GM23338 (cell line): ENCODE measurements around the gene CDK5R1.

ENCODE experiments used
- CREB1 ChIP-seq: fragments of 250-450 bp; sonication (Bioruptor Pico); IDR thresholded peaks from 2 replicates; pipeline ENCODE4 v1.5.0; 2020; ENCODE audit warnings: low read depth, mild to moderate bottlenecking, moderate library complexity
- CTCF ChIP-seq, 2 experiments: fragments of 200-600 bp in 1 of 2; sonication (generic) in 1 of 2; conservative IDR thresholded peaks; 2 replicates each; pipeline versions ENCODE4 v1.5.1 to v1.6.1; 2016 to 2017; ENCODE audit warnings: antibody characterized with exemption in 2 of 2, low read depth in 2 of 2, mild to moderate bottlenecking in 2 of 2, moderate library complexity in 1 of 2
- ETS1 ChIP-seq: IDR thresholded peaks from 2 replicates; pipeline ENCODE4 v1.6.1; 2016; ENCODE audit warnings: antibody characterized with exemption
- EZH2 ChIP-seq: fragments of 200-600 bp; sonication (generic); IDR thresholded peaks from one replicate; pipeline ENCODE4 v1.8.0; 2017; ENCODE audit warnings: antibody characterized with exemption, mild to moderate bottlenecking, low read depth; ENCODE audit not compliant: unreplicated experiment
- EZH2phosphoT487 ChIP-seq: fragments of 200-600 bp; sonication (generic); IDR thresholded peaks from one replicate; pipeline ENCODE4 v1.8.1; 2018; ENCODE audit warnings: antibody characterized with exemption; ENCODE audit not compliant: unreplicated experiment
- JUNB ChIP-seq: IDR thresholded peaks from one replicate; pipeline ENCODE4 v1.6.1; 2016; ENCODE audit warnings: antibody characterized with exemption; ENCODE audit not compliant: unreplicated experiment
- NANOG ChIP-seq: IDR thresholded peaks from 2 replicates; pipeline ENCODE4 v1.6.1; 2016; ENCODE audit warnings: antibody characterized with exemption, borderline replicate concordance
- POLR2AphosphoS5 ChIP-seq: IDR thresholded peaks from 2 replicates; pipeline ENCODE4 v1.6.1; 2016; ENCODE audit warnings: antibody characterized with exemption, low read depth
- REST ChIP-seq: IDR thresholded peaks from one replicate; pipeline ENCODE4 v1.6.1; 2018; ENCODE audit warnings: antibody characterized with exemption; ENCODE audit not compliant: unreplicated experiment
- STAT1 ChIP-seq: IDR thresholded peaks from one replicate; pipeline ENCODE4 v1.6.1; 2016; ENCODE audit warnings: antibody characterized with exemption; ENCODE audit not compliant: unreplicated experiment
- ZNF114 ChIP-seq: fragments of 250-450 bp; sonication (Bioruptor Pico); IDR thresholded peaks from 2 replicates; pipeline ENCODE4 v1.5.0; 2020; ENCODE audit warnings: mild to moderate bottlenecking, moderate library complexity
- ZNF331 ChIP-seq: fragments of 250-450 bp; sonication (Bioruptor Pico); IDR thresholded peaks from 2 replicates; pipeline ENCODE4 v1.5.0; 2020; ENCODE audit warnings: low read depth, mild to moderate bottlenecking, moderate library complexity

- no peak for TF ChIP-seq CTCF (conservative IDR thresholded peaks at IDR 0.05; ENCODE audit: low read depth in 2 of 2)
- no peak for TF ChIP-seq EZH2
- TF ChIP-seq POLR2AphosphoS5, result no peak
- TF ChIP-seq CREB1 (CRISPR knock-in tag), result no peak
- TF ChIP-seq REST, result no peak
- TF ChIP-seq EZH2phosphoT487, result no peak
- no peak for TF ChIP-seq ZNF331 (CRISPR knock-in tag)
- no peak for TF ChIP-seq ZNF114
- TF ChIP-seq STAT1, result no peak
- TF ChIP-seq NANOG, result no peak
- no peak for TF ChIP-seq ETS1
- TF ChIP-seq JUNB, result no peak
Measured at GRCh38 chr17:32492264-32492589, 5.4 kb downstream of the CDK5R1 start.
